Testis (tissue), 3 donors: ENCODE data around the gene DENND2D. TPM values are rescaled to one million over a fixed set of nuclear protein-coding genes. Genes with fewer than 3 reads are reported as not detected.
A peak's percentile ranks its signal among the peaks of the same experiment; 100 is the strongest.

Experiments
- DNase-seq: peaks from one replicate; pipeline ENCODE4 v3.0.0-alpha.2; 2019
- H3K27ac ChIP-seq, 2 donors: fragments of 200-600 bp; sonication (generic); one replicate each; pipeline ENCODE4 v1.5.1; 2019
- H3K27me3 ChIP-seq: fragments of 200-600 bp; sonication (generic); one replicate; pipeline ENCODE4 v1.5.1; 2019
- H3K36me3 ChIP-seq: fragments of 200-600 bp; sonication (generic); one replicate; pipeline ENCODE4 v1.5.1; 2017; ENCODE audit warnings: low read depth; ENCODE audit errors: missing control alignments
- H3K4me1 ChIP-seq: fragments of 200-600 bp; sonication (generic); one replicate; pipeline ENCODE4 v1.5.1; 2019
- H3K4me3 ChIP-seq, 2 donors: fragments of 200-600 bp; sonication (generic); one replicate each; pipeline ENCODE4 v1.5.1; 2017 to 2019
- H3K9me3 ChIP-seq: fragments of 200-600 bp; sonication (generic); one replicate; pipeline ENCODE4 v1.5.1; 2017
- CTCF ChIP-seq, 3 experiments: fragments of 450-650 bp in 2 of 3; fragments of 200-600 bp in 1 of 3; sonication (generic) in 1 of 3; IDR thresholded peaks; one replicate each; pipeline ENCODE4 v1.5.1; 2016 to 2019; ENCODE audit warnings: antibody characterized with exemption in 3 of 3, mild to moderate bottlenecking in 2 of 3, moderate library complexity in 1 of 3
- POLR2A ChIP-seq: fragments of 450-650 bp; IDR thresholded peaks from one replicate; pipeline ENCODE4 v1.6.1; 2017; ENCODE audit warnings: antibody characterized with exemption, mild to moderate bottlenecking, moderate library complexity
- WGBS, 2 donors: methylation state at CpG; one replicate each; pipeline ENCODE4 v1.1.5; 2018; 5-methylcytosine and 5-hydroxymethylcytosine counted together
- intact Hi-C: fragments of 100-400 bp; cut with DNase I; formaldehyde crosslinking; loops from one replicate; pipeline ENCODE4 v1.15.1; 2023; ENCODE audit warnings: low total_unique reads
- polyA plus RNA-seq: library from polyadenylated mRNA; stranded (reverse); fragments of 350-450 nt; fragmentation: Illumina TruSeq; extraction: RNeasy Lipid Tissue Mini Kit (QIAGEN cat#74804); gene quantifications from one replicate; pipeline ENCODE4 v1.2.3, GENCODE V29; 2014; ENCODE audit warnings: low read depth, low replicate concordance; ENCODE audit not compliant: insufficient read depth
- total RNA-seq, 2 donors: library from RNA; depleted of rRNA; stranded (reverse); fragments of >200 nt; gene quantifications; one replicate each; pipeline ENCODE4 v1.2.3, GENCODE V29; 2016

Gene DENND2D
- total and polyA plus RNA-seq, 3 donors from 2014 or later, result 21.2 to 38.8 (median 22.9) TPM

- Histone ChIP-seq H3K4me1 (peaks cover 9% of the 10 kb centered on the region), H3K27ac (peak overlapping the region in 1 of 2 donors; percentile 1), H3K4me3 (no peak overlapping the region), H3K27me3 (no peaks in the 10 kb centered on the region), H3K36me3 (no peaks in the 10 kb centered on the region), H3K9me3 (no peaks in the 10 kb centered on the region)
- intact Hi-C loops, result no loop called here
- TF ChIP-seq CTCF (IDR thresholded peaks at IDR 0.05), result no peak
- 54 to 66% methylated on average over 5 of the region's 5 CpGs for WGBS, 2 donors
- DNase-seq, result no peak
These were observed 58.0 kb downstream of the DENND2D start for GRCh38 chr1:111142356-111142975.

GRCh38 chr1:111141245-111142220 lies 58.9 kb downstream of the DENND2D start:
- H3K36me3 ChIP-seq, result no peaks in the 10 kb centered on the region
- no peaks in the 10 kb centered on the region for H3K27me3 ChIP-seq
- H3K4me1 ChIP-seq, result peaks cover 9% of the 10 kb centered on the region
- H3K27ac ChIP-seq, result peak overlapping the region in 1 of 2 donors; percentile 93
- TF ChIP-seq CTCF (IDR thresholded peaks at IDR 0.05) (no peak), POLR2A (no peak)
- intact Hi-C loops, result no loop called here
- 29% methylated on average over 5 of the region's 5 CpGs for WGBS, 2 donors
- H3K9me3 ChIP-seq, result no peaks in the 10 kb centered on the region
- H3K4me3 ChIP-seq, result peak overlapping the region; percentile 96 to 97
- DNase-seq, result no peak

- Histone ChIP-seq H3K27me3 (no peaks in the 10 kb centered on the region), H3K4me3 (peak overlapping the region; percentile 96 to 97), H3K4me1 (peaks cover 9% of the 10 kb centered on the region), H3K27ac (peak overlapping the region; percentile 93 to 95), H3K36me3 (no peaks in the 10 kb centered on the region), H3K9me3 (no peaks in the 10 kb centered on the region)
- 1% methylated on average over 4 to 9 of the region's 9 CpGs for WGBS, 2 donors
- DNase-seq, result no peak
- TF ChIP-seq POLR2A (no peak), CTCF (IDR thresholded peaks at IDR 0.05) (no peak)
- intact Hi-C loops, result no loop called here
These were observed 59.8 kb downstream of the DENND2D start for GRCh38 chr1:111140680-111140967.

GRCh38 chr1:111139956-111140679 lies 60.3 kb downstream of the DENND2D start, which contains the start of the genes CEPT1 and DRAM2:
Gene CEPT1, plus strand, starts transcription at chr1:111140223. Its CDS starts 7,492 bp downstream, at chr1:111147715.
Gene DRAM2, minus strand, starts transcription at chr1:111140093. Its CDS starts 8,539 bp downstream, at chr1:111131554.
- peaks cover 9% of the 10 kb centered on the region for H3K4me1 ChIP-seq

More at GRCh38 chr1:111139956-111140679, 60.3 kb downstream of the DENND2D start, which contains the start of the genes CEPT1 and DRAM2:
- H3K27ac ChIP-seq, result peak within 1 kb of the TSS; percentile 93 to 95
- peak; percentile 99 for DNase-seq
- 0 to 1% methylated on average over 39 to 67 of the region's 68 CpGs for WGBS, 2 donors
- H3K27me3 ChIP-seq, result no peaks in the 10 kb centered on the region
- H3K4me3 ChIP-seq, result peak within 1 kb of the TSS; percentile 96 to 97
- H3K9me3 ChIP-seq, result no peaks in the 10 kb centered on the region
- TF ChIP-seq CTCF (IDR thresholded peaks at IDR 0.05) (no peak), POLR2A (no peak)
- H3K36me3 ChIP-seq, result no peaks in the 10 kb centered on the region
- intact Hi-C loops, result no loop called here
